GM18508 (cell line): ENCODE measurements around the gene ASB1.

Experiments used
- ATAC-seq: cut with Tn5 transposase; IDR thresholded peaks from one replicate; pipeline ENCODE4 v1.9.1; 2021; ENCODE audit warnings: moderate number of reproducible peaks; ENCODE audit not compliant: insufficient read depth, unreplicated experiment

Gene ASB1

DNA sequence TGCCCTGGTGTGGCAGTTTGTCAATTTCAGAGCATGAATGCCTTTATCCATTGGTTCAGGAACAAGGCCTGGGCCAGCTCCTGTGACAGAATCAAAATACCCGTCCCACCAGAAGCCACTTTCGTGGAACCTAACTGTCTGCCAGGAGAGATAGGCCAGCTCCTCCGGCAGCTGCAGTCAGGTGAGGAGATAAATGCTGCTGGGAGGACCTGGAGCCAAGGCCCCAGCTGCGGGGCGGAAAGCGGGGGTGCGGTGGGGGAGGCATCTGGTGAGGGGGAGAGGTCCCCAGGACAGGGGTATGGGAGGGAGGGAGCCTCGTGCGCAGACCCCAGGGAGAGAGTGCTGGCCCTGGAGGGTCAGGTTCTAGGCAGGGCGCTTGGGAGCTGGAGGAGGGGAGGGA is 4.4 kb upstream of the ASB1 start:
- no peak for ATAC-seq

DNA sequence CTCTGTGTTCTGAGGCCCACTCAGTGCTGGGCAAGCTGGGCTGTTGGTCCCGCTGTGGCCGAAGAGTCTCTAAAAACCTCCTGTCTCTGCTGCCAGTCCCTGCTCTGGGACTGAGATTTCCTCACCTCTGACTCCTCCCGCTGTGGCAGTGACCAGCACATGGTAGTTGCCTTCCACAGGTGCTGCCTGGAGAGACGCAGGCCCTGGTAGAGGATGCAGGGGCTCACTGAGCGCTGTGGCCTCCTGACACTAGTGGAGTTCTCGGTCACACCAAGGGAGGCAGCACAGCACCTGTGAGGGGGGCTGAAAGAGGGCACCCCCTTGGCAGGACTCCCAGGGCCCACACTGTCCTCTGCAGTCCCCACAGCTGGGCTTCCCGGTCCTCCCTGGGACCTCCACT is 3.8 kb upstream of the ASB1 start:
- ATAC-seq = no peak

DNA sequence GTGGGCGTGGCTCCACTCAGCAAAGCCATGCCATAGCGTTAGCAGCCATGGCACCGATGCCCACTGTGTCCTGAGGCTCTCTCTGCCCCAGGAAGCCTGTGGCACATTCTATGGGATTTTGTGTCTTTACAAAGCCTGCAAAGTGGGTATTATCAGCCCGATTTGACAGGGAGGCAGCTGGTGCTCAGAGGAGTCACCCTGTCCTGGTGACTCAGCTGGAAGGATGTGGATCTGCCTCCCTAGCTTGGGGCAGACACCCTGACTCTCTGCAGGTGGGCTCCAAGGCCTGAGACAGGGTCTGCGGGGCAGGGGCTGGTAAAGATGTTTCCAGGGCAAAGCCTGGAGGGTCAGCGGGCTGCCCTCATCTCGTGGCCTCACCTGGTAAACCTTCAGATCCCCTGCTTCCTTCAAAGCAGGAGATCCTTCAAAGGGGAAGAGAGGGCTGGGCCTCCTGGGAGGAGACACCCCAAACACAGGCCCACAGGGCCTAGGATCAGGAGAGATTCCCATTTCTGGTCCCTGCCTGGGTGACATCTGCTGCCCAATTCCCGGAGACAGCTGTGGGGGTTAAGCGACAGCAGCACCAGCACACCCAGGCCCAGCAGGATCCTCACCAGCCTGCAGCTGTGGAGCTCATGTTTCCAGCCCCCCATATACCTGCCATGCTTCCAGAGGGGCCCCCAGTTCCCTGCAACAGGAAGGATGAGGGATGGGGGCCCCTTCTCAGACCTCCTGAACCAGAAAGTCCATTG is 3.0 kb upstream of the ASB1 start:
- ATAC-seq = no peak

DNA sequence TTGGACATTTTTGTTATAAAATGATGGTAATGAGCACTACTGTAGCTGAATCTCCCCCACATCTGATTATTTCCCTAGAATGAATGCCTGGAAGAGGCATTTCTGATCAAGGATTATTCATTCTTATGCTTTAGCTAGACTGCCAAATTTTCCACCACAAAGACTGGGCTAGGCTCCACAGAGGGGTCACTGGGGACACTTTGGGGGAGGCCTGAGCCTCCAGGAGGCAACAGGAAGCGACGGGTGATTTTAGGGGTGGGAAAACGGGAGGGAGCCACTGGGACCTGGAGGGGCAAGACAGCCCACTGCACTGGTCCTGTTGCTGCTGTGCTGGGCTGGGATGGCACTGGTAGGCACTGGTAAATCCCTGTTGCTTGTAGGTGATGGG is 2.4 kb upstream of the ASB1 start:
- ATAC-seq = no peak

DNA sequence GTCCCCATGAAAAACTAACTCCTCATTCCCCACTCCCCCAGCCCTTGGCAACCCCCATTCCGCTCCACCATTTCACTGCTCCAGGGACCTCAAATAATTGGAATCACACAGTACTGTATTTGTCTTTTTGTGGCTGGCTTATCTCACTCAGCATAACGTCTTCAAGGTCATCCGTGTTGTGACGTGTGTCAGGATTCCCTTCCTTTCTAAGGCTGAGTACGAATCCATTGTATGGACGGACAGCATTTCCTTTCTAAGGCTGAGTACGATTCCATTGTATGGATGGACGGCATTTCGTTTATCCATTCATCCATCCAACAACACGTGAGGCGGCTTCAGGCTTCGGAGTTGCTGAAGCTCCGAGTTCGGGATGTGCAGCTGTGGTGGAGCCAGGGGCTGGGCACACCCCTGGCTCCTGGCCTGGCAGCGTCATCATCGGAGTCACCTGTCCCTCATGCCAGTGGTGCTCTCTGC is 1.2 kb upstream of the ASB1 start:
- ATAC-seq = no peak

DNA sequence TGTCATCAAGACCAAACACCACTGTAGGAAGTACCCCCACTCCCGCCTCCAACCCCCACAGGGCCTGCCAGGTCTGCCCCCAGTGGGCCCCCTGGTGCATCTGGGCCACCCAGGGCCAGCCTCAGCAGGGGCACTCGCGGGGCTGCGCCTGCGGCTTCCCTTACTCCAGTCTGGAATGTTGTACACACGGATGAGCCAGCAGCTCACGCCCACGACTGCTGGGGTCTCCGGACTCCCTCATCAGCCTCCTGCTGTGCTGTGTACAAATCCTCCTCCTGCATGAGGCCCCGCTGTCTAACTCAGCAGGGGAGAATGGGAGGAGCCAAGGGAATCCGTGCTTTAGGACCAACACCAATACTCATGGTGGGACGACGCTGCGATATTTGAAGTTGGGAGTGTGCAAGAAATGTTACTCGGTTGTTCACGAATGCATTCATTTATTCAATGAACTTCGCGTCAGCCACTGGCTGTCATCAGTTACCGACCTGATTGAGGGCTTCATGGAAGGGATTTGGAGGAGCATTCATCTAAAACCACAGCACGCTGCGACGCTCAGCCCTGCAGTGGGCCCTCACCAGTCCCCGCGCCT is 654 bp upstream of the ASB1 start:
- ATAC-seq = peak; percentile 9

DNA sequence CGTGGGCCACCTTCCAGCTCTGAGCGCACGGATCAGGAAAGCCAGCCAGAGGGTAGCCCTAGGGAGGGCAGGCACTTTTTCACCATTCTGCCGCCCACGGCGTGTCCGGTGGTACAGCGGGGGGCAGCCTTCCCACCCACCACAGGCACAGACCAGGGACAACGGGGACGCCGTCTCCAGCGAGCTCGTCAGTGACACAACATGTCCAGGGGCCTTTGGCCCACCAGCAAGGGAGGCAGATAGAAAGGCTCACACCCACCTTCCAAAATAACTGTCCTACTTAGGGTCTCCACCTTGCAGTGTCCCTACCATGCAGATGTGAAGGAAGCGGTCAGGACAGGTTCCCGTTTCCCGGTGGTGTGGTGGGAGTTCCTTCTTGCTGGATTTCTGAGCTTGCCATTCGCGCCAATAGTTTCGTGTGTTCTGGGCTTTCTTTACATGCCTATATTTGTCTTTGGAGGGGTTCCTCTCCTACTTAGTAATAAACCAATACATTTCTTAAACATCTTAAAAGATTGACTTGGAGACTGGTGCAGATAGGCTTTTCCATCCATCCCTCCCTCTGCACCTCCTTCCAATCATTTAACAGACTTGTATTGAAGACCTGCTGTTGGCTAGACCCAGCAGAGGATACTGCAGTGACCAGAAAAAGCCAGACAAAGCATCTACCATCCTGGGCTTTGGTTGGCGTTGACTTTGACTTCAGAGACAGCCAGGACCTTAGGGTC is 872 bp downstream of the ASB1 start:
- ATAC-seq = no peak

DNA sequence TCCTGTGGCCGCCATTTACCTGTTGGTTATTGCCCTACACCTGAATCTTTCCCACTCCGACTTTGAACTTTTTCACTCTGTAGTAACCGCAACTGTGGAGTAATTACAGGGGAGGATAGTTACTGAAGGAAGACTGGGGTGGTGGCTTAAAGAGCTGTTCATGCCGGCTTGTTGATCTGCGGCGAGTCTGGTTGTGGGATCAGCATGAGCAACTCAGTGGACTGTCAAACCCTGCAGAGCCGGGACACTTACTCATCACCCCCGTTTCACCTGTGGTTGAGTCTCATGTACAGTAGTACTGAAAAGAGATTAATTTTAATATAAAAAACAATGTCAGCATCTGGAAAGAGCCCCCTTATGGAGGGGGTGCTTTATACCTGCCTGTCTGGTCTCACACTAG is 2.1 kb downstream of the ASB1 start:
- ATAC-seq = no peak

DNA sequence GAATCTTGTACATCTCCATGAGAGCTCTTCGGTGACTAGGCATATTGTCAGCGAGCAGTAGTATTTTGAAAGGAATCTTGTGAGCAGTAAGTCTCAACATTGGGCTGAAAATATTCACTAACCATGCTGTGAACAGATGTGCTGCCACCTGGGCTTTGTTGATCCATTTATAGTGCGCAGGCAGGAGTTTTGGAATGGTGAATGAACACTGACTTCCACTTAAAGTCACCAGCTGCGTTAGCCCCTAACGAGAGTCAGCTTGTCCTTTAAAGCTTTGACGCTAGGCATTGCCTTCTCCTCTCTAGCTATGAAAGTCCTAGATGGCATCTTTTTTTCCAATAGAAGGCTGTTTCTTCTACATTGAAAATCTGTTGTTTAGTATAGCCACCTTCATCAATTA is 4.1 kb downstream of the ASB1 start:
- no peak for ATAC-seq

DNA sequence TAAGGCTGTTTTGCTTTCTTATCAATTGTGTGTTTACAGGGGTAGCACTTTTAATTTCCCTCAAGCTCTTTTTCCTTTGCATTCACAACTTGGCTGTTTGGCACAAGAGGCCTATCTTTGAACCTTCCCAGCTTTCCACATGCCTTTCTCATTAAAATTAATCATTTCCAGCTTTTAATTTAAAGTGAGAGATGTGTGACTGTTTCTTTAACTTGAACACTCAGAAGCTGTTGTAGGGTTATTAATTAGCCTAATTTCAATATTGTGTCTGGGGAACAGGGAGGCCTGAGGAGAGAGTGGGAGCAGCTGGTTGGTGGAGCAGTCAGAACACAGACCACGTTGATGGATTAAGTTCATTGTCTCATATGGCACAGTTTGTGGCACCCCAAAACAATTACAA is 4.7 kb downstream of the ASB1 start:
- ATAC-seq = no peak

DNA sequence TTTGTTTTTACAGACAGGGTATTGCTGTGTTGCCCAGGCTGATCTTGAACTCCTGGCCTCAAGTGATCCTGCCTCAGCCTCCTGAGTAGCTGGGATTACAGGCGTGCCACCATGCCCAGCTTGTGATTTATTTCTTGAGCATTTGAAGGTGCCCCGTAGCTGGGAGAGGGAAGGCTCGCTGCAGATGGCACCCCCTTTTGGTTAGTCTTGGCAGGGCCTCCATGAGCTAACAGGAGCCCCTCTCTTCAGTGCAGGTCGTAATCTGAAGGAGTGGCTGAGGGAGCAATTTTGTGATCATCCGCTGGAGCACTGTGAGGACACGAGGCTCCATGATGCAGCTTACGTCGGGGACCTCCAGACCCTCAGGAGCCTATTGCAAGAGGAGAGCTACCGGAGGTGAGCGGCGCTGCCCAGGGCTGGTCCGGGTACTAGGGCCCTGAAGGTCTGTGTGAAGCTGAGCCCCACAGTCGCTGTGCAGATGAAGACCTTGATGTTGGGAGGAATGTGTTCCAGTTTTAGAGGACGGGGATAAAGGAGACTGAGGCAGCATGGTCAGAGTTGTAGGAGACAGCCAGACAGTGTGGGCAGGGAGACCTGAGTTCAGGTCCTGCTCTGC is 6.7 kb downstream of the ASB1 start:
- no peak for ATAC-seq

DNA sequence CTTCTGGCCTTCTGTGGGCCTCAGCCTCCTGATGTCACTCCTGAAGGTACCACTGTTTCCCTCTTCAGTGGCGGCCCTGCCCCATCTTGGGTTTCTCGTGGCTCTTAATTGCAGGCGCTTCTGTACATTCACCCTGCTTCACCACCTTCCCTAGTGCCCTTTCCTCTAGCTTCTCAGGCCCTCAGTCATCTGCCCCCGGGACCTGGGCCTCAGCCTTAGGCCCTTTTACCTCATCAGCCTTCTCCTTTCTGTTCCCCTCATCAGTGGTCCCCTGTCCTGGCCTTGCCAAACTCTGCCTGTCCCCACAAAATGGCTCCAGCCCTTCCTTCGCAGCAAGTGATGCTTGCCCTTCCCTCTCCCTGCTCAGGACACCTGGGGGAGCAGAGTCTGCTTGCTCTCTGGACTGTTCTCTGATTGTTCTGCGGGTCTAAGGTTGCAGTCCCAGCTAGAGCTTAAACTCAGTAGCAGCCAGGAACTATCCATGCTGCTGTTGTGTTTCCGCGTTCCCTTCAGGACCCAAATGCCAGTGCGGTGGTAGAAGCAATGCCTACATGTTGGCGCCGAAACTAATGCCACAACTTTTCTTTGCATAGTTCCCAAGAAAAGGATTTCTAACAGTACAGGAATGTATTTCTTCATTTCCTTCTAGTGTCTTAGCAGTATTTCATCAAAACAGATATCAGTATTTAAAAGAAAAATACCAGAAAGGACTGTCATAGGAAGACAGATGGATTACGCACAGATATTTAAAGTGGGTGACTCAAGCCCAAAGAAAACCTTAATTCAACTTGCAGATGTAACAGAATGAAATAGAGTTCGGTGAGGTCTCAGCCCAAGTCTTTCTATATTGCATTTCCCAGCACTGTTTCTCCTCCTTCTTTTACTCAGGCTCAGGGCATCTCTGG is 7.5 kb downstream of the ASB1 start:
- ATAC-seq = no peak

DNA sequence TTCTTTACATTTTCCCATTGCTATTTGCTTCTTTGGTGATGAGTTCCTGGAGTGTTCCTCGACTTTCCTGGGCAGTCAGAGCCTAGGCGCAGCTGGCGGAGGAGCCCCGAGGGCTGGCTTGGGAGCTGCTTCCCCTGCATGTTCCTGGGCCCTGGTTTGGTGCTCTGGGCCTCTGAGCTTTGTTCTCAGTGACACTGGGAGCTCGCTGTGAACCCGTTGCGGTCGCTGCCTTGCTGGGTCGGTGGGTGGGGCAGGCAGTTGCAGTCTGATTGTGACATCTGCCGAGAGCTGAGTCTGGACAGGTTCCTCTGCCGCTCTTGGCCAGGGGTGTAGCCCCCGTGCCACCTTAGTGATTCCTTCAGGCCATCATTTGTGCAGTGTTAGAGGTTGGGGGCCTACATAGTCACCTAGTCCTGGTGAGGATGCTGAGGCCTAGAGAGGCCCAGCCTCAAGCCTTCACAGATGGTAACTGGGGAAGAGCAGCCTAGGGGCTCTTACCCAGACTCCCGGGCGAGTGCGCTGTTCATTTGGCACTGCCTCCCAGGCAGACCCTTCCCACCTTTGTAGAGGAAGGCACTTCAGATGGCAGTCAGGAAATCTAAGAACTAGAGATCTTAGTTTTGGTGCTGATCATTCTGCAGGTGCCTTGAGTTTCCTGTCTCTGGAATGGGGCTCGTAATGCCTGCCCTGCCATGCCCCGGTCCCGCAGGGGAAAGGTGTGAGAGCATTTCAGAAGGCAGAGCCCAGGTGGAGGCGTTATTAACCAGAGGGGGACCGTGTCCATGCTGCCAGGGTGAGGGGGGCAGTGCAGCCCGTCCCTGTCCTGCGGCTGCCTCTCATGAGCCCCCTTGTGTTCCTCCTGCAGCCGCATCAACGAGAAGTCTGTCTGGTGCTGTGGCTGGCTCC is 8.4 kb downstream of the ASB1 start:
- no peak for ATAC-seq

DNA sequence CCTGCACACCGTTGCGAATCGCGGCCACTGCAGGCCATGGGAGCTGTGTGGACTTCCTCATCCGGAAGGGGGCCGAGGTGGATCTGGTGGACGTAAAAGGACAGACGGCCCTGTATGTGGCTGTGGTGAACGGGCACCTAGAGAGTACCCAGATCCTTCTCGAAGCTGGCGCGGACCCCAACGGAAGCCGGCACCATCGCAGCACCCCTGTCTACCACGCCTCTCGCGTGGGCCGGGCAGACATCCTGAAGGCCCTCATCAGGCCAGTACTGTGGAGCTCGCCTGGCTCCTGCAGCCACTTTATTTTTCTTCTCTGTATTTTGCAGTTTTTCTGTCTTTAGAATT is 9.0 kb downstream of the ASB1 start:
- ATAC-seq = no peak

DNA sequence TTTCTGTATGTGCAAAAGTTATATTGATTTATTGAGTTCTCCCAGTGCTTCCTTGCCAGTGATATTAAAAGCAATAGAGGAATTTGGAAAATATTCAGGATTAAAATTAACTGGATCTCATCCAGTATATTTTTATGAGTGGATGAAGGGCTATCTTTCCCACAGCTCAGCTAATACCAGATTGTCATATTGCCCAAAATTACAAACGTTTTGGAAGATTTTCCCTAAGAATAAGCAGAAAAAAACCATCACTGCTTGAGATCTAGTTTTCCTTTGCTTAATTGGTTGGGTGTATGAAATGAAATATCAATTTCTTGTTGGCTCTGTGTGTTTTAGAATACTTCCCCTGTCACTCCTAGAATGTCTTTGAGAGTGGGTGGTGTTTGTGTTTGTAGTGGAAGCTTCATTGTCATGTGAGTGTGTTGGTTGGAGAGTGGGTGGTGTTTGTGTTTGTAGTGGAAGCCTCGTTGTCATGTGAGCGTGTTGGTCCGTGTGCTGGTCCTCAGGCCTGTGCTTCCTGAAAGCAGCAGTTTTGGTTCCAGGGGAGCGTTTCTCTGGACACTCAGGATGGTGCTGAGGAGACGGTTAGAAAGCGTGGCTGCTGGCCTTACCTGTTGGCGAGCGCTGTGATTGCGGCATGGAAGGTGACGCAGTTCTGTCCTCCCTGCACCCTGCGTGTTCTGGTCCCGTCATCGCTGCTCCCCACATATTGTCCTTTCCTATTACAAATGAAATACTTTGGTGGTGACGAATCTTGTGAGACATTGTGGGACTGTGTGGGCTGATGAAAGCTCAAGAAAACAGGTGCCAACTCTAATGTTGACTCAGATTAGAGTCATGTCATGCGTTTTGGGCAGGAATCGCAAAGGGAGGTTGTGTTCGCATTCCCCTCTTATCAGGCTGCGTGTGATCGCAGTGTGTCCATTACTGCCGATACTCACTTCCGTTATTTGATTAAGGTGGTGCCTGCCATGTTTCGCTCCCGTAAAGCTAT is 12.4 kb downstream of the ASB1 start:
- ATAC-seq = no peak

DNA sequence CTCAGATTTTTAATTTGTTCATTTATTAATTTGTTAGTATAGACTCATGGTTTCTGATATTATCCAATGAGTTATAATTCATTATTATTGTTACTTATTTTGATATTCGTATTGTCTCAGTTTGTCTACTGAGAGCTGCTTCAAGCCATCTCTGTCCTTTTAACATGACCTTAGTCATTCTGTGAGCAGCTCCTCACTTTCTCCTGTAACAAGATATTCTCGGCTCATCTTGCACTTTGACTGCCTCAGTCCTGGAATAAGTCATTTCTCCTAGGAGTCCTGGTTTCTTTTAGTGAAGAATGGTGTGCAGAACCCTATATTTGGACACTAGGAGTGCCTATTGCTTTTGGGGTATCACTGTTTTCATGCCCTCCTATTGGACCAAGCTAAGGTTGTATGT is 13.2 kb downstream of the ASB1 start:
- no peak for ATAC-seq

DNA sequence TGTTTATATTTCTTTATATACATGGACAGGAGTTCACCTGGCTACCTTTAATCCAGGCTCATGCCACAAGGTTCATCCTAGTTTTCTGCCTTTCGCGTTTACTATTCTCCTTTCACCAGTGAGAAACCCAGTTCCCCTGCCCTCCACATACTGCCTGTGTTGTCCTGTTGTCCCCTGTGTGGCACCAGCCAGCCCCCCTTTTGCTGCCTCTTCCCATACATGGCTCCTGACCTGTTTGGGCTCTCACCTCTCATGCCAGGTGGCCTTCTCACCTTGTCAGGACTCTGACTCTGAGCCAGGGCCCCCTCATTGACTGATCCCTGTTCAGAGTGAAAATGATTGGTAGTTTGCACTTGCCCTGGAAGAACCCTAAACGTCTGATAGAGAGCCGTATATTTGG is 13.6 kb downstream of the ASB1 start:
- ATAC-seq = no peak

DNA sequence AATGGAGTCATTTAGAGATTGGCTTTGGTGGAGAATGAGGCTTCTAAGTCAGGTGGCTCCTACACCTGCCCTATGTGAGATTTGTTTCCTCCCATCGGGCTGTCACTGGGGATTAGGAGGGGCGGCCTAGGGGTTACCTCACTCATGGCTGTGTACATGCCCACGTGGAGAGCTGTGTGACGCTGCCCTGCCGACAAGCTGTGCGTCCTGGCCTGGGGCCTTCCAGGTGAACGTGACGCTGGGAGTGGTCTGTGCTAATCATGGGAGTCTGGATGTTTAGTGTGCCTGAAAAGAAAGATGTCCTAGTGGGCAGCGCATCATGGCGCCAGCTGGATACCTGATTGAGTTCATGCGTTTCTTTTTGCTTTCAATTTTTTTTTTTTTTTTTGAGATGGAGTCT is 14.0 kb downstream of the ASB1 start:
- no peak for ATAC-seq
